ENCODE results near the gene RPA3.
A peak's percentile ranks its signal among the peaks of the same experiment; 100 is the strongest.
"Not testable (repeated sequence)": the region's sequence is repeated elsewhere in the genome, so short reads cannot be mapped to it uniquely, and the experiment has no call there.

The RPA3 gene

GRCh38 chr7:7688956-7689355 is 29.5 kb downstream of the RPA3 start:
- no peak for DNase-seq

DNA sequence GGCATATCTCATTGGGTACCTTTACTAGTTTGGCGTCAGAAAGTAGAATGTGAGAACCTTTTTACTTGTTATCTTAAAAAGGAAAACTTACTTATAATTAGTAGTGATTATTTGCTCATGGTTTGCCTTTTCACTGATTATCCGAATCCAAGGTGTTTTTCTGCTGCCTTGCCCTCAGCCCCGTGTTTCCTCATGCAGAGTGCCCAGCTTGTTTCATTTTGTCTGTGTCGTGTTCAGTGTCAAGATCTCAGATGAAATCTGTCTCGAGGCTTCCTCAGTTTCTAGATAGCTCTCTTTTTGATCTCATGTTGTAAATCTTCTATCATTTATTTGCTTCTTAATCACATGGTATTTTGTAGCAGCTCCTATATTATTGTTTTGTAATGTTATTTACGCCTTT is 30.1 kb downstream of the RPA3 start:
- DNase-seq, result no peak

DNA sequence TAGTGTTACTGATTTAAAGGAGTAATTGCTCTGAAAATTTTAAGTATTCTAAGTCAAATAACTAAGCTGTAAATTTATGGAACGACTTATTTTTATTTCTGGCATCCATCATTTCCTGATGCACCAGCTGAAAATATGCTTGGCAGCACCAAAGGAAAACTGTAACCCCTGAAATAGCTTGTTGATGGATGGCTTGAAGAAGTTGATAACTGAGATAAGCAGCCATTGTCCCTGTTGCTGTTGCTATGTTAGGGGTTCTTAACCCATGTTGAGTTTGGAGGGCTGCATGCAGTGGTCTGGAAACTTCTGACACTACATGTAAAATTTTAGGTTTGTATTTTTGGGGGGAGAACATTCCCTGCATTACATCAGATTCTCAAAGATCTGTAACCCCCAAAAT is 30.6 kb downstream of the RPA3 start:
- DNase-seq, result no peak

DNA sequence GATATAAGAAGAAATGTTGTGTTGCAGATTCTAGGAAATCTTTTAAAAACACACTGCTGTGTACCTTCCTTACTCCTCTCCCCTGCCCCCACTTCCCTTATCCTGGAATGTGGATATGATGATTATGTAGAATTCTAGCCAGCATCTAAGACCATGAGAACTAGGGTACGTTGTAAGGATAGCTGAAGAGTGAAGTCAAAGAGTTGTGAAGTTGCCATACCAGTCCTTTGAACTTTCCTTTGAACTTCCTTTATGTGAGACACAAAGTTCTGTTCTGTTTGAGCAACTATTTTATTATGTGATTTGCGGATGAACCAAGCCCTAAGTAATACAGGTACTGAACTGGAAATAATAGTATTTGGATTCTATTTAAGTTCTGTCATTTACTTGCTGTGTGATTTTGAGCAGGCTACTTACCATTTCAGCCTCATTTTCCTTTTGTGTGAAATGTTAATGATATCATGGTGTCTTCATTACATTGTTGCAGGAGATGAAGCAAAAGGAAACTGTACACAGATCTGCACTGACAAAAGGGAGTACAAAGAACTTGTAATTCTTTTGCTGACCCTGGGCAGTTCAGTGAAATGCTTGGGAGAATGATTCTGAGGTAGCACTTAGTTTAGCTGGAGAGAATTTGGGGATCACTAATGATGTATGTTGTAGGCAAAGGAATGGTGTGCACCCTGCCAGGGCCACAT is 31.4 kb downstream of the RPA3 start:
- no peak for DNase-seq

DNA sequence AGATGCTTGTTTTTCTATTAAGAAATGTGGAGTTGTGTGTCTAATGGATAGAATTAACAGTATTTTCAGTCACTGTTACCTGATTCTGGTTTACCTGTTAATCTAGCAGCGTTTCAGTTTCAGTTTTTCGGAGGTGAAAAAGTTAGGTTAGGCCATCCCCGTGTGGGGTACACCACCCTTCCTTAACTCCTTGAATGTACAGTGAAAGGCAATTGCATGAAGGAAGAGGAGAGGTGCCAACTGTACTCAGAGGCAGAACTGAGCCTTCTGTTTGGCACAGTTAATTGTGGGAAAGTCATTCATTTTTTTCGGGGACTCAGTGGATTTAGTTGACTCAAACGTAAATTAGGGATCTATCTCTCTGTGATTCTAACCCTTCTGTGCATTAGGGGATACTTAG is 35.5 kb downstream of the RPA3 start:
- DNase-seq, result no peak

- peak; percentile 3 to 83 for DNase-seq
Observed at GRCh38 chr7:7681936-7682329, 36.5 kb downstream of the RPA3 start.

DNA sequence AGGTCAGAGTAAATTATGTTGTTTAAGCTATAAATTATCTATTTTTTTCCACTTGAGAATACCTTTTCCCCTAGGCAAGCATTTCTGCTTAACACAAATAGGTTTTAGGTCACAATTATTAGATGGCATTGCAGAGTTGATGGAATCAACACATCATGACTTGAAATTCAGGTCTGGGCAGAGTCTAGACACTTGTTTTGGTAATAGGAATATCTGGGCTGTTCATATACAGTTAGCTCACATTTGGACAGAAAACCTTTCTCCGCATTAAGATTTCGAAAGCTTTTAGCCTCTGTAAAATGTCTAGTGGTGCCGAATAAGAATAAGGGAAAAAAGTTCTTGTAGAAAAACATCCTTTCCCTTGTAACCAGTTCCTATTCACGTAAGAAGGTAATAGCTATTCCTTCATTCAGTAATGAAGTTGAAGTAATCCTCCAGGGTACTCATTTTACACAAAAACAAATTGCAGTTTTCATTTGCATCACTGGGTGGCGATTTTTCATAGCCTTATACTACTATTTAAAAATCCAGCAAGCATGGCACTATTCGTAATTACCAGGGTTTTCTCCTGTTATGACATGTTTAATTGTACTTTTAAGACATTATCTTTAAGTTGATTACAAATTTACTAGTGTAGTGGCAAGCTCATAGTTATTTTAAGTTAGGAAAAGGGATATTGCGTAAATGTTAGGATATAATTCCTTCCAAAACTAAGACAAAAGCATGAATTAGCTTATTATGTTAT is 37.0 kb downstream of the RPA3 start:
- peak; percentile 64 to 87 for DNase-seq

- peak in 1 of 2 experiments; percentile 3 for DNase-seq
Observed at GRCh38 chr7:7679640-7680039, 38.8 kb downstream of the RPA3 start.

- peak; percentile 75 to 89 for DNase-seq
Observed at GRCh38 chr7:7675686-7676085, 42.7 kb downstream of the RPA3 start.

- DNase-seq, result no peak
Observed at GRCh38 chr7:7673240-7673550, 45.2 kb downstream of the RPA3 start.

DNA sequence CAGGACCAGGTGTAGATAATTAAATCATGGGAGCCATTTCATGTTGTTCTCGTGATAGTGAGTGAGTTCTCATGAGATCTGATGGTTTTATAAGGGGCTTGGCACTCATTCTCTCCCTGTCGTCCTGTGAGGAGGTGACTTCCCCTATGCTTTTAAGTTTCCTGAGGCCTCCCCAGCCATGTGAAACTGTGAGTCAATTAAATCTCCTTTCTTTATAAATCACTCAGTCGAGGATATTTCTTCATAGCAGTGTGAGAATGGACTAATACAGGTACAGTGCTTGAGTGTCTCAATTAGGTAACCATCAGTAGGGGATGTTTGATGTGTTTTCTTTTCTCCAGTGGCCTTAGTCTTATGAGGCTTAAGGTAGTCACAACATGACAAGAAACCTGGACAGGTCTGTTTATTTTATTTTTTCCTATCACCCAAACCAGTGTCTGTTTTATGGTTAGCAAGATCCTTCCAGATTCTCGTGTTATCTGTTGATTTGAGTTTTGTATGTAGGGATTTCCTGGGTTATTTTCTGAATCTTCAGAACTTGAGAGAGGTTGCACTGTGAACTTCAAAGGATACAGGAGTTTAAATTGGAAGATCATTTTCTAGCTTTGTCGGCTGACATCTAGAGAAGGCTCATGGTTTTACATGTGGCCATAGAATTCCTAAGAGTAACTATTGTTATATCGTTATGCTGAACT is 45.7 kb downstream of the RPA3 start:
- no peak for DNase-seq

- DNase-seq, result no peak
Observed at GRCh38 chr7:7671361-7671760, 47.0 kb downstream of the RPA3 start.

DNA sequence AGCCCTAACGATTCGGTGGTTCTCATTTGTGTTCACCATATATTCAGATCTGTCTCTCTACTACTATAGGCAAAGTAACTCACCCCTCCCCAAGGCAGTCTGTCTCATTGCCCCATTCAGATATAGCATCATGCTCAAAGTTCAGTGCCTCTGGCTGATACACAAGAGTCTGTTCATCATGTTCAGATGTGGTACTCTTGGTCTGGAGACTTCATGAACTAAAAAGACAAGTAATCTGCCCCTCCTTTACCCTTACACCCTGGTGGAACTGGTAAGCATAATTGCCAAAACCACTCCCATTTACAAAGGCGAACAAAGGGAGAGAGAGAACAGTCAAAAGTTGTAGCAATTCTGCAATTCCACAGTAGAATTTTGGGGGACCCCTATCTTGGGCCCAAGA is 47.9 kb downstream of the RPA3 start:
- DNase-seq, result no peak

DNA sequence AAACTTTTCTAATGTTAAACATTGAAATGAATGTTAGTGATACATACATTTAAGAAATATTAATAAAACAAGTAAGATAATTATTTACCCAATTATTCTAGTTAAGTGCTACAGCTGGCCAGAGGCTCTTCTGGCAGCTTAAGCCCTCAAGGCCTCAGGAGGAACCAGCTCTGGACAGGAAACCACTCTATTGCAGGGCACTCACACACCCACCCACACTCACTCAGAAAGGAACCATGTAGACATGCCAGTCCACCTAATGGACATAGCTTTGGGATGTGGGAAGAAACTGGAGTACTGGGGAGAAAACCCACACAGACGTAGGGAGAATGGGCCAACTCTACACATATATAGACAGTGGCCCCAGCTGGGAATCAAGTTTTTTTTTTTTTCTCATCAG is 49.7 kb downstream of the RPA3 start:
- peak in 1 of 2 experiments; percentile 5 for DNase-seq

DNA sequence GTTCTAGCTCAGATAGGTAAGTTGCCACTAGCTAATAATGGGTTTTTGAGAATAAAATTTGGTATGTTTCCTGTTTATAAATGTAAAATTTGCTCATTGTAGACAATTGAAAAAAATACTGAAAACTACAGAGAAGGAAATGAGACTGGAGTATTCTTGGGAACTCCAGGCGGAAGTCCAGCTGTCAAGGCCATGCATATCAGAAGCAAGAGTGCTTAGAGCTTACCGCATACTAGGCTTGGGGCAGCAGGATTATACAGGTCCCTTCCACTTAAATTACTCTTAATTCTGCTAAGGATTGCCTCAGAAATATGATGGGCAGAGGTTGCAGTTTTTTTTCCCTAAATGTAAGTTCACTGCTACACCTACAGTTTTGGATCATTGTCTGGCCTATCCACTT is 51.2 kb downstream of the RPA3 start:
- DNase-seq, result peak in 1 of 2 experiments; percentile 39

- DNase-seq, result no peak
Observed at GRCh38 chr7:7665031-7665430, 53.4 kb downstream of the RPA3 start.

- peak in 1 of 2 experiments; percentile 3 for DNase-seq
Observed at GRCh38 chr7:7664291-7664690, 54.1 kb downstream of the RPA3 start.

DNA sequence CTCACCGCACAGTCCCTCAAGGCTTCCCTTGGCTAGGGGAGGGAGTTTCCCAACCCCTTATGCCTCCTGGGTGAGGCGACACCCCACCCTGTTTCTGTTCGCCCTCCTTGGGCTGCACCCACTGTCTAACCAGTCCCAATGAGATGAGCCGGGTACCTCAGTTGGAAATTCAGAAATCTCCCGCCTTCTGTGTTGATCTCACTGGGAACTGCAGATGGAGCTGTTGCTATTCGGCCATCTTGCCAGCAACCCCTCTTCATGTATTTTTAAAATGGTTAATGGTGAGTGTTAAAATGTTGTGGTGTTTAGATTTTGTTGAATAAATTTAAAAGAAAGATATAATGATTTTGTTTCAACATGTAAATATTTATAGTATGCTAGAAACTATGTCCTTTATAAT is 55.9 kb downstream of the RPA3 start:
- DNase-seq, result peak in 1 of 2 experiments; percentile 55

GRCh38 chr7:7656459-7656858 is 61.9 kb downstream of the RPA3 start:
- DNase-seq, result not testable (repeated sequence)

- DNase-seq, result no peak
Observed at GRCh38 chr7:7654964-7655715, 63.3 kb downstream of the RPA3 start.

- DNase-seq, result peak; percentile 12 to 44
Observed at GRCh38 chr7:7653593-7654187, 64.7 kb downstream of the RPA3 start.

GRCh38 chr7:7652798-7653540 is 65.4 kb downstream of the RPA3 start:
- no peak for DNase-seq

Measured in NCI-H524 (cell line).